SK-N-SH (cell line): ENCODE data around the gene TRIM15. TPM values are rescaled to one million over a fixed set of nuclear protein-coding genes. Genes with fewer than 3 reads are reported as not detected.
A peak's percentile ranks its signal among the peaks of the same experiment; 100 is the strongest.

ENCODE experiments used
- CTCF ChIA-PET: fragments of 300-600, 350-600 bp; formaldehyde crosslinking; extraction: SDS; loops from one replicate; lab custom pipeline; 2021; lab: Yijun Ruan, JAX
- POLR2A ChIA-PET: fragments of 350-600 bp; sonication (Branson Sonifier 250); formaldehyde crosslinking; extraction: SDS; loops from one replicate; lab custom pipeline; 2020; ENCODE audit warnings: antibody characterized with exemption, inconsistent platforms; lab: Yijun Ruan, JAX
- DNase-seq: peaks from one replicate; pipeline ENCODE4 v3.0.0; 2012
- H2AFZ ChIP-seq: fragments of 200-600 bp; sonication (generic); 2 replicates; pipeline ENCODE4 v1.8.1; 2016; ENCODE audit warnings: antibody characterized with exemption, mild to moderate bottlenecking, low read depth
- H3F3A ChIP-seq: fragments of 200-600 bp; sonication (generic); replicated peaks from 2 replicates; pipeline ENCODE3; 2016; ENCODE audit warnings: antibody characterized with exemption, mild to moderate bottlenecking; ENCODE audit not compliant: insufficient read depth
- H3K27ac ChIP-seq, 2 experiments: fragments of 200-500 bp in 1 of 2; fragments of 200-600 bp in 1 of 2; sonication (Bioruptor generic) in 1 of 2; sonication (generic), shearing (Covaris generic) in 1 of 2; 2 replicates each; pipeline versions ENCODE4 v1.5.1 to v1.6.1; 2014 to 2016; ENCODE audit warnings: low read depth in 2 of 2, inconsistent platforms in 1 of 2, low read length in 1 of 2, mild to moderate bottlenecking in 1 of 2, mixed read lengths in 1 of 2
- H3K27me3 ChIP-seq: fragments of 200-600 bp; sonication (generic), shearing (Covaris generic); 2 replicates; pipeline ENCODE4 v1.6.1; 2016; ENCODE audit warnings: mixed run types; ENCODE audit not compliant: insufficient read depth
- H3K36me3 ChIP-seq, 2 experiments: fragments of 200-500 bp in 1 of 2; fragments of 200-600 bp in 1 of 2; sonication (Bioruptor generic) in 1 of 2; sonication (generic) in 1 of 2; replicated peaks in 1 of 2; 2 replicates each; pipeline versions ENCODE3 to v1.5.1; 2014 to 2016; ENCODE audit warnings: low read length in 1 of 2, mild to moderate bottlenecking in 1 of 2; ENCODE audit not compliant: insufficient read depth in 2 of 2, control insufficient read depth in 1 of 2
- H3K4me1 ChIP-seq, 2 experiments: fragments of 200-500 bp in 1 of 2; fragments of 200-600 bp in 1 of 2; sonication (Bioruptor generic) in 1 of 2; sonication (generic), shearing (Covaris generic) in 1 of 2; 2 replicates each; pipeline versions ENCODE4 v1.5.1 to v1.6.1; 2014 to 2016; ENCODE audit warnings: low read depth in 1 of 2, low read length in 1 of 2, mixed run types in 1 of 2; ENCODE audit not compliant: insufficient read depth in 2 of 2, control insufficient read depth in 1 of 2
- H3K4me2 ChIP-seq: fragments of 200-600 bp; sonication (generic), shearing (Covaris generic); 2 replicates; pipeline ENCODE4 v1.6.1; 2017; ENCODE audit warnings: mixed run types
- H3K4me3 ChIP-seq, 2 experiments: fragments of 200-500 bp in 1 of 2; fragments of 200-600 bp in 1 of 2; sonication (Bioruptor generic) in 1 of 2; sonication (generic), shearing (Covaris generic) in 1 of 2; 2 replicates each; pipeline versions ENCODE4 v1.5.1 to v1.8.1; 2014 to 2016; ENCODE audit warnings: low read depth in 2 of 2, inconsistent platforms in 1 of 2, low read length in 1 of 2, mild to moderate bottlenecking in 1 of 2, mixed read lengths in 1 of 2, moderate library complexity in 1 of 2
- H3K79me2 ChIP-seq: fragments of 200-600 bp; sonication (generic); 2 replicates; pipeline ENCODE4 v1.8.1; 2017; ENCODE audit warnings: mild to moderate bottlenecking; ENCODE audit not compliant: insufficient read depth
- H3K9ac ChIP-seq: fragments of 200-600 bp; sonication (generic); 2 replicates; pipeline ENCODE4 v1.6.1; 2017; ENCODE audit warnings: mixed run types
- H3K9me2 ChIP-seq: fragments of 200-600 bp; sonication (generic); 2 replicates; pipeline ENCODE4 v1.6.1; 2017; ENCODE audit warnings: mixed run types
- H3K9me3 ChIP-seq: fragments of 200-600 bp; sonication (generic); 2 replicates; pipeline ENCODE4 v1.6.1; 2017; ENCODE audit warnings: mixed run types, mild to moderate bottlenecking, moderate library complexity
- H4K20me1 ChIP-seq: fragments of 200-600 bp; sonication (generic); 2 replicates; pipeline ENCODE4 v1.6.1; 2017; ENCODE audit warnings: mild to moderate bottlenecking, mixed run types; ENCODE audit not compliant: insufficient read depth
- ELF1 ChIP-seq: IDR thresholded peaks from 2 replicates; pipeline ENCODE4 v1.4.0; 2012
- EZH2phosphoT487 ChIP-seq: fragments of 200-600 bp; sonication (generic); IDR thresholded peaks from 2 replicates; pipeline ENCODE4 v1.6.1; 2017; ENCODE audit warnings: low read depth, mixed run types, mild to moderate bottlenecking, antibody characterized with exemption, moderate library complexity, borderline replicate concordance
- JUND ChIP-seq: IDR thresholded peaks from 2 replicates; pipeline ENCODE4 v1.4.0; 2012
- MEF2A ChIP-seq: IDR thresholded peaks from 2 replicates; pipeline ENCODE4 v1.4.0; 2012; ENCODE audit warnings: low read depth, borderline replicate concordance
- MXI1 ChIP-seq: IDR thresholded peaks from 2 replicates; pipeline ENCODE4 v1.6.1; 2012; ENCODE audit warnings: mild to moderate bottlenecking, low read depth, low read length, improper control_type of control experiment
- NFIC ChIP-seq: IDR thresholded peaks from 2 replicates; pipeline ENCODE4 v1.4.0; 2012; ENCODE audit warnings: borderline replicate concordance
- POLR2AphosphoS5 ChIP-seq: IDR thresholded peaks from 2 replicates; pipeline ENCODE4 v1.6.1; 2012; ENCODE audit warnings: low read depth, low read length
- RAD21 ChIP-seq: IDR thresholded peaks from 2 replicates; pipeline ENCODE4 v1.6.1; 2012; ENCODE audit warnings: mild to moderate bottlenecking, low read length
- RCOR1 ChIP-seq: fragments of 150-350 bp; IDR thresholded peaks from 2 replicates; pipeline ENCODE4 v1.6.1; 2017; ENCODE audit warnings: antibody characterized with exemption, low read length
- SMC3 ChIP-seq: IDR thresholded peaks from 2 replicates; pipeline ENCODE4 v1.6.1; 2012; ENCODE audit warnings: low read depth, low read length, improper control_type of control experiment
- TAF1 ChIP-seq: IDR thresholded peaks from 2 replicates; pipeline ENCODE4 v1.6.1; 2012; ENCODE audit warnings: low read depth, mild to moderate bottlenecking, low read length, moderate library complexity, borderline replicate concordance
- TEAD4 ChIP-seq: IDR thresholded peaks from 2 replicates; pipeline ENCODE4 v1.4.0; 2012; ENCODE audit warnings: mild to moderate bottlenecking, borderline replicate concordance; ENCODE audit not compliant: insufficient read depth
- WGBS: methylation state at CpG from one replicate; pipeline ENCODE4 v1.1.6; 2017; ENCODE audit warnings: low lambda C conversion rate; 5-methylcytosine and 5-hydroxymethylcytosine counted together
- polyA plus RNA-seq, 3 experiments: library from polyadenylated mRNA; depleted of rRNA; stranded (reverse); fragments of >200 nt; gene quantifications; 2 replicates each; pipeline ENCODE4 v1.2.3, GENCODE V29; 2012
- TF ChIP-seq, protein P1 (sequence below): fragments of 200-600 bp; sonication (generic); IDR thresholded peaks from 2 replicates; pipeline ENCODE4 v1.6.1; 2017; ENCODE audit warnings: antibody characterized with exemption, mild to moderate bottlenecking, moderate library complexity
- TF ChIP-seq, protein P2 (sequence below): IDR thresholded peaks from 2 replicates; pipeline ENCODE4 v1.4.0; 2012; ENCODE audit warnings: low read depth, borderline replicate concordance
- TF ChIP-seq, protein P3 (sequence below): IDR thresholded peaks from 2 replicates; pipeline ENCODE4; 2012
- TF ChIP-seq, protein P4 (sequence below): fragments of 150-350 bp; IDR thresholded peaks from 2 replicates; pipeline ENCODE4 v1.6.1; 2017; ENCODE audit warnings: antibody characterized with exemption, low read length, low read depth, borderline replicate concordance

The TRIM15 gene
- polyA plus RNA-seq, 1 of the 3 experiments (the other 2 are of a cell fraction): not detected

DNA sequence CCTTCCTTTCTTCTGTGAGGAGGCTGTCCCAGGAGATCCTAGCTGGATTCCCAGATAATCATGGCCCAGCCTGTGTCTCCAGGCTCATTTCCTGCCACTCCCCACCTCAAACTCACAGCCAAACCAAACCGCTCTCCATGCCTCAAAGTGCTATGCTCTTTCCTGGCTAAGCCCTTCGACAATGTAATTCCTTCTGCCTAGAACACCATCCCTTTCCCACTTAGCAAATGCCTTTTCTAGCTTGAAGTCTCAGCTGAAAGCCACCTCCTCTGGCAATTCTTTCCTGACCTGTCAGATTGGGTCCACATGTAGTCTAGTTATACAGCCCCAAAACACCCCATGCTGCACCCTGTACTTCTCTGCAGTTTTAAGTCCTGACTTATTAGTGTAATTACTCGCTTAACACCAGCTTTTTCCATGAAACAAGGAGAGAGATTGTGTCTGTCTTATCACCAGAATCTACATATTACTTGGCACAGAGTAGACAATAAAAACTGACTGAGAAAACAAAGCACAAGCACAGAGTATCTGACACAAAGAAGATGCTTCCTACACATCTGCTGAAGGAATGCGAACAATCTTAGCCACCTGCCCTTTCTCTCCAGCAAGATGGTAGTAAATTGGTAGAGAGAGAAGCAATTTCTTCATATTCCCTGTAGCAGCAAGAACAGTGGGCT is 44.4 kb downstream of the TRIM15 start (continued):
- TF ChIP-seq, protein P1, sequence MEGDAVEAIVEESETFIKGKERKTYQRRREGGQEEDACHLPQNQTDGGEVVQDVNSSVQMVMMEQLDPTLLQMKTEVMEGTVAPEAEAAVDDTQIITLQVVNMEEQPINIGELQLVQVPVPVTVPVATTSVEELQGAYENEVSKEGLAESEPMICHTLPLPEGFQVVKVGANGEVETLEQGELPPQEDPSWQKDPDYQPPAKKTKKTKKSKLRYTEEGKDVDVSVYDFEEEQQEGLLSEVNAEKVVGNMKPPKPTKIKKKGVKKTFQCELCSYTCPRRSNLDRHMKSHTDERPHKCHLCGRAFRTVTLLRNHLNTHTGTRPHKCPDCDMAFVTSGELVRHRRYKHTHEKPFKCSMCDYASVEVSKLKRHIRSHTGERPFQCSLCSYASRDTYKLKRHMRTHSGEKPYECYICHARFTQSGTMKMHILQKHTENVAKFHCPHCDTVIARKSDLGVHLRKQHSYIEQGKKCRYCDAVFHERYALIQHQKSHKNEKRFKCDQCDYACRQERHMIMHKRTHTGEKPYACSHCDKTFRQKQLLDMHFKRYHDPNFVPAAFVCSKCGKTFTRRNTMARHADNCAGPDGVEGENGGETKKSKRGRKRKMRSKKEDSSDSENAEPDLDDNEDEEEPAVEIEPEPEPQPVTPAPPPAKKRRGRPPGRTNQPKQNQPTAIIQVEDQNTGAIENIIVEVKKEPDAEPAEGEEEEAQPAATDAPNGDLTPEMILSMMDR: no peak
- TF ChIP-seq EZH2phosphoT487: no peak
- TF ChIP-seq RCOR1: no peak
- TF ChIP-seq TEAD4: no peak

- no peak for DNase-seq
- Histone ChIP-seq H3K27me3 (no peaks in the 10 kb centered on the region), H3K27ac (no peak overlapping the region), H3K9ac (no peak overlapping the region), H3F3A (peaks cover 4% of the 10 kb centered on the region), H3K4me2 (peak overlapping the region; percentile 85), H4K20me1 (peaks cover 26% of the 10 kb centered on the region), H3K4me1 (peaks cover 10 to 23% of the 10 kb centered on the region in 2 experiments; a peak in 3 of 4 replicates), H3K4me3 (peak overlapping the region in 1 of 2 experiments; percentile 86; a peak in 1 of 4 replicates), H3K9me3 (no peaks in the 10 kb centered on the region), H2AFZ (no peak overlapping the region), H3K9me2 (no peaks in the 10 kb centered on the region), H3K36me3 (no peaks in the 10 kb centered on the region), H3K79me2 (peaks cover 62% of the 10 kb centered on the region)
- WGBS: 73% methylated on average over 2 of the region's 2 CpGs
- POLR2A ChIA-PET: no interaction called here
- CTCF ChIA-PET: interaction anchor here (1.0 to 1.5 kb wide), 2 partner anchors 15 to 80 kb away, joined by 3 read pairs; no protein-coding TSS in a partner anchor
- TF ChIP-seq SMC3 (no peak), JUND (no peak), POLR2AphosphoS5 (no peak), MEF2A (no peak), NFIC (no peak), MXI1 (no peak), TAF1 (no peak), RCOR1 (no peak), ELF1 (no peak), RAD21 (no peak)
- TF ChIP-seq, protein P2, sequence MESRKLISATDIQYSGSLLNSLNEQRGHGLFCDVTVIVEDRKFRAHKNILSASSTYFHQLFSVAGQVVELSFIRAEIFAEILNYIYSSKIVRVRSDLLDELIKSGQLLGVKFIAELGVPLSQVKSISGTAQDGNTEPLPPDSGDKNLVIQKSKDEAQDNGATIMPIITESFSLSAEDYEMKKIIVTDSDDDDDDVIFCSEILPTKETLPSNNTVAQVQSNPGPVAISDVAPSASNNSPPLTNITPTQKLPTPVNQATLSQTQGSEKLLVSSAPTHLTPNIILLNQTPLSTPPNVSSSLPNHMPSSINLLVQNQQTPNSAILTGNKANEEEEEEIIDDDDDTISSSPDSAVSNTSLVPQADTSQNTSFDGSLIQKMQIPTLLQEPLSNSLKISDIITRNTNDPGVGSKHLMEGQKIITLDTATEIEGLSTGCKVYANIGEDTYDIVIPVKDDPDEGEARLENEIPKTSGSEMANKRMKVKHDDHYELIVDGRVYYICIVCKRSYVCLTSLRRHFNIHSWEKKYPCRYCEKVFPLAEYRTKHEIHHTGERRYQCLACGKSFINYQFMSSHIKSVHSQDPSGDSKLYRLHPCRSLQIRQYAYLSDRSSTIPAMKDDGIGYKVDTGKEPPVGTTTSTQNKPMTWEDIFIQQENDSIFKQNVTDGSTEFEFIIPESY: no peak
- TF ChIP-seq, protein P3, sequence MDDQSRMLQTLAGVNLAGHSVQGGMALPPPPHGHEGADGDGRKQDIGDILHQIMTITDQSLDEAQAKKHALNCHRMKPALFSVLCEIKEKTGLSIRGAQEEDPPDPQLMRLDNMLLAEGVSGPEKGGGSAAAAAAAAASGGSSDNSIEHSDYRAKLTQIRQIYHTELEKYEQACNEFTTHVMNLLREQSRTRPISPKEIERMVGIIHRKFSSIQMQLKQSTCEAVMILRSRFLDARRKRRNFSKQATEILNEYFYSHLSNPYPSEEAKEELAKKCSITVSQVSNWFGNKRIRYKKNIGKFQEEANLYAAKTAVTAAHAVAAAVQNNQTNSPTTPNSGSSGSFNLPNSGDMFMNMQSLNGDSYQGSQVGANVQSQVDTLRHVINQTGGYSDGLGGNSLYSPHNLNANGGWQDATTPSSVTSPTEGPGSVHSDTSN: no peak
- TF ChIP-seq, protein P4, sequence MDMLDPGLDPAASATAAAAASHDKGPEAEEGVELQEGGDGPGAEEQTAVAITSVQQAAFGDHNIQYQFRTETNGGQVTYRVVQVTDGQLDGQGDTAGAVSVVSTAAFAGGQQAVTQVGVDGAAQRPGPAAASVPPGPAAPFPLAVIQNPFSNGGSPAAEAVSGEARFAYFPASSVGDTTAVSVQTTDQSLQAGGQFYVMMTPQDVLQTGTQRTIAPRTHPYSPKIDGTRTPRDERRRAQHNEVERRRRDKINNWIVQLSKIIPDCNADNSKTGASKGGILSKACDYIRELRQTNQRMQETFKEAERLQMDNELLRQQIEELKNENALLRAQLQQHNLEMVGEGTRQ: no peak
- TF ChIP-seq, protein P1: no peak
- TF ChIP-seq, all 33 proteins: peak for 0
Measured at GRCh38 chr6:30211306-30211705, 48.0 kb downstream of the TRIM15 start.
